Right lobe of liver (tissue), 6 donors: ENCODE measurements around the gene ENTPD1. TPM values are rescaled to one million over a fixed set of nuclear protein-coding genes. Genes with fewer than 3 reads are reported as not detected.
A peak's percentile ranks its signal among the peaks of the same experiment; 100 is the strongest.

ENCODE experiments used
- ATAC-seq, 4 donors: fragments of 200-7000 bp; cut with Tn5 transposase; one replicate each; pipeline ENCODE4 v1.9.1; 2020; ENCODE audit warnings: mild to moderate bottlenecking in 4 of 4, moderate library complexity in 4 of 4
- DNase-seq, 3 donors: peaks; one replicate each; pipeline ENCODE4 v3.0.0-alpha.2; 2020
- H3K27ac ChIP-seq, 3 donors: fragments of 200-600 bp; one replicate each; pipeline ENCODE4 v1.8.0; 2022
- H3K27me3 ChIP-seq, 2 donors: fragments of 200-600 bp; one replicate each; pipeline ENCODE4 v1.8.0; 2022
- H3K36me3 ChIP-seq, 4 donors: fragments of 200-600 bp; sonication (generic) in 1 of 4; one replicate each; pipeline versions ENCODE4 v1.5.1 to v1.8.0; 2017 to 2022; ENCODE audit warnings: control low read depth in 1 of 4
- H3K4me1 ChIP-seq, 4 donors: fragments of 200-600 bp; sonication (generic) in 1 of 4; one replicate each; pipeline versions ENCODE4 v1.5.1 to v1.8.0; 2017 to 2022; ENCODE audit warnings: control low read depth in 1 of 4
- H3K4me3 ChIP-seq, 3 donors: fragments of 200-600 bp; one replicate each; pipeline ENCODE4 v1.8.0; 2022
- H3K9me3 ChIP-seq, 4 donors: fragments of 200-600 bp; sonication (generic) in 1 of 4; one replicate each; pipeline versions ENCODE4 v1.5.1 to v1.8.0; 2017 to 2022; ENCODE audit warnings: control low read depth in 1 of 4
- POLR2A ChIP-seq: fragments of 450-650 bp; IDR thresholded peaks from one replicate; pipeline ENCODE4 v1.6.1; 2017; ENCODE audit warnings: antibody characterized with exemption, mild to moderate bottlenecking
- WGBS: methylation state at CpG from one replicate; pipeline ENCODE4 v1.1.6; 2018; ENCODE audit warnings: low coverage, low lambda C conversion rate; ENCODE audit not compliant: insufficient coverage; ENCODE audit errors: missing lambda C conversion rate; 5-methylcytosine and 5-hydroxymethylcytosine counted together
- intact Hi-C, 2 donors: fragments of 100-400 bp; cut with DNase I; formaldehyde crosslinking; loops; one replicate each; pipeline versions ENCODE4 v1.11.2 to v1.14.1; 2022
- total RNA-seq, 6 experiments: library from RNA; depleted of rRNA in 2 of 6; stranded (reverse); fragments of >200 nt in 2 of 6; fragmentation: NEBNext Ultra II Directional in 3 of 6; extraction: Animal tissue kit (Norgen Biotek cat#: 25700) in 3 of 6; gene quantifications; one replicate each; pipeline versions ENCODE4 v1.1.0 to v1.2.4, GENCODE V29; 2016 to 2023
- TF ChIP-seq, protein P1 (sequence below), 4 donors: fragments of 200-600 bp in 3 of 4; fragments of 450-650 bp in 1 of 4; IDR thresholded peaks; one replicate each; pipeline versions ENCODE4 v1.5.1 to v1.8.0; 2016 to 2022; ENCODE audit warnings: antibody characterized with exemption in 4 of 4, mild to moderate bottlenecking in 2 of 4
- donor health status: DM: no; HTN: yes; CAD: no.
- donor health status: DM: no; HTN: no; CAD: no.
- donor health status: DM: no; HTN: no; CAD: no.
- donor health status: DM: no; HTN: yes; CAD: no.
- donor health status: DM: no; HTN: yes; CAD: no.

ENTPD1 gene
- total RNA-seq, 6 experiments from 2014 or later: 1.8 to 4.7 (median 3.6) TPM

- H3K9me3 ChIP-seq: no peaks in the 10 kb centered on the region
- WGBS: no CpG with 5 or more reads among the region's 64 CpGs
- TF ChIP-seq POLR2A: no peak
- TF ChIP-seq, protein P1, sequence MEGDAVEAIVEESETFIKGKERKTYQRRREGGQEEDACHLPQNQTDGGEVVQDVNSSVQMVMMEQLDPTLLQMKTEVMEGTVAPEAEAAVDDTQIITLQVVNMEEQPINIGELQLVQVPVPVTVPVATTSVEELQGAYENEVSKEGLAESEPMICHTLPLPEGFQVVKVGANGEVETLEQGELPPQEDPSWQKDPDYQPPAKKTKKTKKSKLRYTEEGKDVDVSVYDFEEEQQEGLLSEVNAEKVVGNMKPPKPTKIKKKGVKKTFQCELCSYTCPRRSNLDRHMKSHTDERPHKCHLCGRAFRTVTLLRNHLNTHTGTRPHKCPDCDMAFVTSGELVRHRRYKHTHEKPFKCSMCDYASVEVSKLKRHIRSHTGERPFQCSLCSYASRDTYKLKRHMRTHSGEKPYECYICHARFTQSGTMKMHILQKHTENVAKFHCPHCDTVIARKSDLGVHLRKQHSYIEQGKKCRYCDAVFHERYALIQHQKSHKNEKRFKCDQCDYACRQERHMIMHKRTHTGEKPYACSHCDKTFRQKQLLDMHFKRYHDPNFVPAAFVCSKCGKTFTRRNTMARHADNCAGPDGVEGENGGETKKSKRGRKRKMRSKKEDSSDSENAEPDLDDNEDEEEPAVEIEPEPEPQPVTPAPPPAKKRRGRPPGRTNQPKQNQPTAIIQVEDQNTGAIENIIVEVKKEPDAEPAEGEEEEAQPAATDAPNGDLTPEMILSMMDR (IDR thresholded peaks at IDR 0.05): no peak
- H3K36me3 ChIP-seq: no peaks in the 10 kb centered on the region
- no peak overlapping the region for H3K4me3 ChIP-seq
- no peak for DNase-seq
- H3K27me3 ChIP-seq: no peaks in the 10 kb centered on the region
- intact Hi-C loops: no loop called here
- H3K4me1 ChIP-seq: peaks cover 0 to 5% (median 0%) of the 10 kb centered on the region in 4 donors
- no peak for ATAC-seq
- H3K27ac ChIP-seq: no peak overlapping the region
Measured at GRCh38 chr10:95809370-95810197, 53.6 kb downstream of the ENTPD1 start.

- WGBS: 54% methylated on average over 2 of the region's 20 CpGs
- H3K4me3 ChIP-seq: no peak overlapping the region
- no peaks in the 10 kb centered on the region for H3K27me3 ChIP-seq
- no peak for ATAC-seq
- no peak for DNase-seq
- no peaks in the 10 kb centered on the region for H3K9me3 ChIP-seq
- H3K4me1 ChIP-seq: peaks cover 0 to 5% (median 0%) of the 10 kb centered on the region in 4 donors
- intact Hi-C loops: no loop called here
- TF ChIP-seq POLR2A: no peak
- TF ChIP-seq, protein P1 (IDR thresholded peaks at IDR 0.05): no peak
- no peaks in the 10 kb centered on the region for H3K36me3 ChIP-seq
- H3K27ac ChIP-seq: no peak overlapping the region
Measured at GRCh38 chr10:95810198-95810976, 54.4 kb downstream of the ENTPD1 start.

DNA sequence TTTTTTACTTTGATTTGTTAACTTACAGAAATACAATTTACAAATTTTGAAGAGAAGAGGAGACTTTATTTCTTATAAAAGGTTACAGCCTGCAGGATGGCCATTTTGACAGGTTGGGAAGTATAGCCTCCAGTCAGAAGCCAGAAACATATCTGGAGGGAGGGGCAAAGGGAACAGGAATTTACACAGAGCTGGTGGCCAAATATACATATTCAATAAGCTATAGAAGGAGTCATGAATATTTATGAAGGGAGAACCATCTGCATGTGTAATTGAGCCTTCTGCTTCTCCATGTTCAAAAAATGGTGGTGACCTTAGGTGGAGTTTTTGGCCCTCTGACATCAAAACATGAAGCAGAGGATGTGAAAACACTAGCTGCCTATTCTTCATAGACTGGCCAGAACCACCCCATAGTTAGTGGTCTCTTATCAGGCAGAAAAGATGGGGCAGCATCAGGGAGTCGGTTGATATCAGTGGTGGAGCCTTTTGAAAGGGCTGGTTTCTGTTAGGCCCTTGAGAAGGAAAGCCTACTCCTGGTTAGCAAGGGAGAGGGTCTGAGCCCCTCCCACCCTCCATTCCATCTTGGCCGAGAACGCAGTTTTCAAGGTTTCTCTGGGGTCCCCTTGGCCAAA, 57.2 kb downstream of the ENTPD1 start:
- no peak for DNase-seq
- WGBS: 35% methylated on average over 2 of the region's 3 CpGs
- TF ChIP-seq, protein P1 (IDR thresholded peaks at IDR 0.05): no peak
- TF ChIP-seq POLR2A: no peak
- Histone ChIP-seq H3K36me3 (no peaks in the 10 kb centered on the region), H3K9me3 (no peaks in the 10 kb centered on the region), H3K4me3 (no peak overlapping the region), H3K27me3 (no peaks in the 10 kb centered on the region), H3K4me1 (no peaks in the 10 kb centered on the region), H3K27ac (no peak overlapping the region)
- intact Hi-C loops: no loop called here
- ATAC-seq: no peak

DNA sequence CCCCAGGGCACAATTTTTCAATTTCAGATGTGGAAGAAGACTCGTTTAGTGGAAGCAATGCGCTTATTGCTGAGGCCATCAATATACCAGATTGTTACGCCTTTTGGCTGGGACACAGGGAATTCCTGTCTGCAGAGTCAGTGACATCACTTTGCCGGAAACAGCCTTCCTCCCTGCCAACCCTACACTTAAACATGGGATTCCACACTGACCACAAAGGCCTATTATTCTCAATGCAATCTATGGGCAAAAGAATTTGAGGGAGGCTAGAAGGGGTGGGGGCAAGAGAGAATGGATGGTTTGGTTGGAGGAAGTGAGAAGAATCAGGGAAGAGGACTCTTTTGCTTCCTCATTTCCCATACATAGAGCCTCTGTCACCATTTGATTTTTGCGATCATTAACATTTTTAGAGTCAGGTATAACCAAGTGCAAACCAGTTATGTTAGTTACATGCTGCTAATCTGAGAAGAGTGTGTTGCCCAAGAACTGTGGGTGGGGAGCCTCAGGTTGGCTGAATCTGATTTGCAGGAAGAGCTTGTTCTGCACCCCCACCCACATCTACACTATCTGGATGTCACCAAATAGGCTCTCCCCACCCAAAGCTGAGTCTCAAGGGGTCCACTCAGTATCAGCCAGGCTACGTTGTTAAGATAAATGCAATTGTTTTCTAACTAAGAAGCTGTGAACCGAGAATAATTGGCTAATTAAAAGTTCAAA, 58.2 kb downstream of the ENTPD1 start:
- no peaks in the 10 kb centered on the region for H3K4me1 ChIP-seq
- WGBS: 56% methylated on average over 7 of the region's 7 CpGs
- DNase-seq (no peak), ATAC-seq (peak; percentile 53 to 77 (median 68))
- intact Hi-C loops: no loop called here
- no peak overlapping the region for H3K4me3 ChIP-seq
- TF ChIP-seq, protein P1 (IDR thresholded peaks at IDR 0.05): no peak
- no peak for TF ChIP-seq POLR2A
- no peaks in the 10 kb centered on the region for H3K36me3 ChIP-seq
- no peaks in the 10 kb centered on the region for H3K27me3 ChIP-seq
- H3K9me3 ChIP-seq: no peaks in the 10 kb centered on the region
- no peak overlapping the region for H3K27ac ChIP-seq
